Trophoblast cell (in vitro differentiated cells and primary cell): ENCODE data around the gene FATE1.

Experiments used
- DNase-seq, 2 donors: peaks; one replicate each; pipeline ENCODE4 v3.0.0-alpha.2; 2016
- H2AFZ ChIP-seq: 2 replicates; pipeline ENCODE4 v1.6.1; 2013; ENCODE audit warnings: low read length, moderate library complexity, mild to moderate bottlenecking; ENCODE audit not compliant: insufficient read depth, poor library complexity
- H2AK5ac ChIP-seq: 2 replicates; pipeline ENCODE4 v1.6.1; 2013; ENCODE audit warnings: mild to moderate bottlenecking, low read length
- H2BK120ac ChIP-seq: 2 replicates; pipeline ENCODE4 v1.6.1; 2013; ENCODE audit warnings: low read length, mild to moderate bottlenecking, moderate library complexity; ENCODE audit not compliant: insufficient read depth, poor library complexity
- H2BK12ac ChIP-seq: 2 replicates; pipeline ENCODE4 v1.6.1; 2013; ENCODE audit warnings: mild to moderate bottlenecking, low read length, moderate library complexity
- H2BK5ac ChIP-seq: 2 replicates; pipeline ENCODE4 v1.6.1; 2013; ENCODE audit warnings: low read length, low read depth, moderate library complexity, mild to moderate bottlenecking; ENCODE audit not compliant: poor library complexity
- H3K14ac ChIP-seq: 2 replicates; pipeline ENCODE4 v1.6.1; 2013; ENCODE audit warnings: mild to moderate bottlenecking, low read length
- H3K18ac ChIP-seq: 2 replicates; pipeline ENCODE4 v1.6.1; 2013; ENCODE audit warnings: mild to moderate bottlenecking, low read length
- H3K23ac ChIP-seq: 2 replicates; pipeline ENCODE4 v1.6.1; 2013; ENCODE audit warnings: low read length
- H3K27ac ChIP-seq: 2 replicates; pipeline ENCODE4 v1.5.1; 2013; ENCODE audit warnings: low read depth, mild to moderate bottlenecking, inconsistent platforms, low read length, moderate library complexity
- H3K27me3 ChIP-seq: 2 replicates; pipeline ENCODE4 v1.6.1; 2013; ENCODE audit warnings: inconsistent platforms, mild to moderate bottlenecking, low read length, moderate library complexity; ENCODE audit not compliant: insufficient read depth
- H3K36me3 ChIP-seq, 2 experiments: 1 replicate in 1 of 2; 2 replicates in 1 of 2; pipeline ENCODE4 v1.6.1; 2013; ENCODE audit warnings: low read length in 2 of 2, mild to moderate bottlenecking in 2 of 2, moderate library complexity in 1 of 2; ENCODE audit not compliant: insufficient read depth in 2 of 2, control insufficient read depth in 1 of 2
- H3K4ac ChIP-seq: 2 replicates; pipeline ENCODE4 v1.6.1; 2013; ENCODE audit warnings: low read depth, mild to moderate bottlenecking, low read length, moderate library complexity
- H3K4me1 ChIP-seq, 2 experiments: 1 replicate in 1 of 2; 2 replicates in 1 of 2; pipeline ENCODE4 v1.6.1; 2013; ENCODE audit warnings: low read length in 2 of 2, mild to moderate bottlenecking in 2 of 2, moderate library complexity in 1 of 2; ENCODE audit not compliant: insufficient read depth in 2 of 2, control insufficient read depth in 1 of 2
- H3K4me2 ChIP-seq: 2 replicates; pipeline ENCODE4 v1.6.1; 2013; ENCODE audit warnings: inconsistent platforms, mild to moderate bottlenecking, low read length, moderate library complexity
- H3K4me3 ChIP-seq: 2 replicates; pipeline ENCODE4 v1.5.1; 2013; ENCODE audit warnings: mild to moderate bottlenecking, low read depth, low read length, inconsistent platforms
- H3K79me1 ChIP-seq: one replicate; pipeline ENCODE4 v1.6.1; 2013; ENCODE audit warnings: low read length
- H3K79me2 ChIP-seq: 2 replicates; pipeline ENCODE4 v1.6.1; 2013; ENCODE audit warnings: low read length, mild to moderate bottlenecking; ENCODE audit not compliant: control insufficient read depth, insufficient read depth, poor library complexity
- H3K9ac ChIP-seq: 2 replicates; pipeline ENCODE4 v1.6.1; 2013; ENCODE audit warnings: mild to moderate bottlenecking, low read length
- H3K9me3 ChIP-seq: 2 replicates; pipeline ENCODE4 v1.6.1; 2013; ENCODE audit warnings: low read depth, mild to moderate bottlenecking, control low read depth, inconsistent platforms, low read length; ENCODE audit not compliant: insufficient read depth
- H4K12ac ChIP-seq: 2 replicates; pipeline ENCODE4 v1.6.1; 2013; ENCODE audit warnings: low read depth, mild to moderate bottlenecking, low read length, moderate library complexity
- H4K8ac ChIP-seq: 2 replicates; pipeline ENCODE4 v1.6.1; 2013; ENCODE audit warnings: low read depth, mild to moderate bottlenecking, low read length, moderate library complexity
- H4K91ac ChIP-seq: one replicate; pipeline ENCODE4 v1.6.1; 2013; ENCODE audit warnings: low read depth, mild to moderate bottlenecking, low read length, moderate library complexity
- WGBS: extraction: QIAGEN DNeasy Blood & Tissue Kit; methylation state at CpG from one replicate; pipeline ENCODE4 v1.1.7; 2013; ENCODE audit warnings: missing lambda C conversion rate; ENCODE audit not compliant: insufficient read length, insufficient coverage; ENCODE audit errors: extremely low coverage; 5-methylcytosine and 5-hydroxymethylcytosine counted together

FATE1 gene

DNA sequence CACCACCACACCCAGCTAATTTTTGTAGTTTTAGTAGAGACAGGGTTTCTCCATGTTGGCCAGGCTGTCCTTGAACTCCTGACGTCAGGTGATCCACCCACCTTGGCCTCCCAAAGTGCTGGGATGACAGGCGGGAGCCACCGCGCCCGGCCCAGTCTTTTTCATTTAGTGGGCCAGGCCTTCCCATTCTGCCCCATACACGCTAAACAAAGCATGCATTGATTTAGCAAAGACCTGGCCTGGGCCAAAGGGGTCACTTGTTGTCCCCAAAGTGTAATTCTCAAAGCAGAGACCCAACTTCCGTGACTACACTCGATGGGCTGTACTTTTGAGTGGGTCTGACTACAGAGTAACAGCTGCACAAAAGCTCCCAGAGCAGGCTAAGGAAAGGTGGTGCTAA, 47.9 kb downstream of the FATE1 start:
- Histone ChIP-seq H3K9me3 (no peaks in the 10 kb centered on the region), H4K8ac (no peak overlapping the region), H4K12ac (no peak overlapping the region), H3K4ac (no peak overlapping the region), H3K27me3 (no peaks in the 10 kb centered on the region), H4K91ac (no peak overlapping the region), H3K9ac (no peak overlapping the region), H3K18ac (no peak overlapping the region), H2BK120ac (no peak overlapping the region), H3K23ac (no peak overlapping the region), H3K79me2 (no peaks in the 10 kb centered on the region), H3K4me2 (no peak overlapping the region), H3K27ac (no peak overlapping the region), H3K14ac (no peak overlapping the region), H2AFZ (no peak overlapping the region), H2BK12ac (no peak overlapping the region), H2BK5ac (no peak overlapping the region), H3K4me3 (no peak overlapping the region), H2AK5ac (no peak overlapping the region), H3K79me1 (no peaks in the 10 kb centered on the region), H3K4me1 (no peaks in the 10 kb centered on the region), H3K36me3 (no peaks in the 10 kb centered on the region)
- DNase-seq: no peak
- WGBS: no CpG with 5 or more reads among the region's 8 CpGs

GRCh38 chrX:151765026-151765425, 49.2 kb downstream of the FATE1 start:
- H3K9ac ChIP-seq: no peak overlapping the region
- no peaks in the 10 kb centered on the region for H3K27me3 ChIP-seq
- no peak overlapping the region for H3K4me2 ChIP-seq
- H2AK5ac ChIP-seq: no peak overlapping the region
- no peaks in the 10 kb centered on the region for H3K36me3 ChIP-seq
- H3K9me3 ChIP-seq: no peaks in the 10 kb centered on the region
- no peak overlapping the region for H4K8ac ChIP-seq
- no peaks in the 10 kb centered on the region for H3K79me2 ChIP-seq
- DNase-seq: no peak
- no CpG with 5 or more reads among the region's 2 CpGs for WGBS
- no peak overlapping the region for H3K18ac ChIP-seq
- H3K27ac ChIP-seq: no peak overlapping the region
- H2AFZ ChIP-seq: no peak overlapping the region
- H2BK5ac ChIP-seq: no peak overlapping the region
- no peak overlapping the region for H3K4ac ChIP-seq
- no peak overlapping the region for H3K23ac ChIP-seq
- H3K4me3 ChIP-seq: no peak overlapping the region
- H4K91ac ChIP-seq: no peak overlapping the region
- no peak overlapping the region for H3K14ac ChIP-seq
- H2BK120ac ChIP-seq: no peak overlapping the region
- H3K4me1 ChIP-seq: no peaks in the 10 kb centered on the region
- H3K79me1 ChIP-seq: no peaks in the 10 kb centered on the region
- no peak overlapping the region for H2BK12ac ChIP-seq
- no peak overlapping the region for H4K12ac ChIP-seq

- Histone ChIP-seq H2BK120ac (no peak overlapping the region), H3K27ac (no peak overlapping the region)
These were observed 55.9 kb downstream of the FATE1 start for GRCh38 chrX:151771726-151772125.

More at GRCh38 chrX:151771726-151772125, 55.9 kb downstream of the FATE1 start:
- Histone ChIP-seq H2BK5ac (no peak overlapping the region), H4K91ac (no peak overlapping the region), H3K79me1 (no peaks in the 10 kb centered on the region), H3K9ac (no peak overlapping the region), H2AFZ (no peak overlapping the region), H3K14ac (no peak overlapping the region), H4K8ac (no peak overlapping the region), H3K4me2 (no peak overlapping the region), H3K9me3 (no peaks in the 10 kb centered on the region), H4K12ac (no peak overlapping the region), H3K18ac (no peak overlapping the region), H2AK5ac (no peak overlapping the region), H3K79me2 (no peaks in the 10 kb centered on the region), H3K4ac (no peak overlapping the region), H3K27me3 (no peaks in the 10 kb centered on the region), H2BK12ac (no peak overlapping the region), H3K4me1 (no peaks in the 10 kb centered on the region), H3K4me3 (no peak overlapping the region), H3K36me3 (no peaks in the 10 kb centered on the region), H3K23ac (no peak overlapping the region)
- no CpG with 5 or more reads among the region's 3 CpGs for WGBS
- no peak for DNase-seq
